ENCODE measurements around the gene GAL3ST3. TPM values are rescaled to one million over a fixed set of nuclear protein-coding genes. Genes with fewer than 3 reads are reported as not detected.
A peak's percentile ranks its signal among the peaks of the same experiment; 100 is the strongest.
"Not testable (repeated sequence)": the region's sequence is repeated elsewhere in the genome, so short reads cannot be mapped to it uniquely, and the experiment has no call there.

The GAL3ST3 gene
- total and polyA plus RNA-seq, 11 donors = 0.08 to 4.9 (median 2.1) TPM

DNA sequence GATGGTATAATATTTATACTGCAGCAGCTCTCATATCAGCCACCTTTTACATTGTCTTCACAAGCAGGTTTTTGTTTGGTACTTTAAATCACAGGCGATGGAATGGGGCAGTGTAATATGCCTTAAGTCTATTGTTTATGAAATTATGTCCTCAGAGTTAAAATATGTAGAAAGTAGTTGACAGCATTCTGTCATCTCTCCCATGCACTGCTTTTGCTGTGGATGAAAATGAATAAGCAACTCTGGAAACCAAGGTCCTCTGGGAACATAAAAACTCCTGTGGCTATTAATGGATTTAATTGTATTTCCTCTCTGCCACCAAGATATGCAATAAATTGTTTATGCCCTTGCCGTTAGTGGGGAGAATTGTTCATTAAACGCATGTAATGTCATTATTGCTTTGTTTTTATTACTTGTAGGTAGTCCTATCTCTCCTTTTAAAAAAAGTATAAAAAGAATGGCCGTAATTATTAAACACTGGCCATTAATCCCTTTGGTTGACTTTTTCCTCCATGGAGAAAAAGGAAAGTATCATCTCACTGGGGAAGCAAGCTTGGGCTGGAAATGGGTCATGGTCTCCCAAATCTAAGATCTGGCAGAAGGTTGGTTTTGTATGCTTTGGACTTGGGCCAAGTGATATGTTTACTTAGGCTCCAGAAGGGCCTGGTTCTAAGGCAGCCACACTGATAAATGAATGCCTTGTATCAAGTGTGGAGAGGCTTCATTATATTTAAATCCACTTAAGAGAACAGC lies 34.2 kb upstream of the GAL3ST3 start:
- Histone ChIP-seq H3K4me3 (no peak overlapping the region), H3K9me3 (no peaks in the 10 kb centered on the region), H3K27me3 (no peaks in the 10 kb centered on the region), H3K4me1 (peaks cover 0 to 74% (median 46%) of the 10 kb centered on the region in 12 donors), H3K27ac (peak overlapping the region in 7 of 12 donors; percentile 11 to 81 (median 40)), H3K36me3 (peaks cover 0 to 4% (median 0%) of the 10 kb centered on the region in 9 donors)
- TF ChIP-seq, protein P1, sequence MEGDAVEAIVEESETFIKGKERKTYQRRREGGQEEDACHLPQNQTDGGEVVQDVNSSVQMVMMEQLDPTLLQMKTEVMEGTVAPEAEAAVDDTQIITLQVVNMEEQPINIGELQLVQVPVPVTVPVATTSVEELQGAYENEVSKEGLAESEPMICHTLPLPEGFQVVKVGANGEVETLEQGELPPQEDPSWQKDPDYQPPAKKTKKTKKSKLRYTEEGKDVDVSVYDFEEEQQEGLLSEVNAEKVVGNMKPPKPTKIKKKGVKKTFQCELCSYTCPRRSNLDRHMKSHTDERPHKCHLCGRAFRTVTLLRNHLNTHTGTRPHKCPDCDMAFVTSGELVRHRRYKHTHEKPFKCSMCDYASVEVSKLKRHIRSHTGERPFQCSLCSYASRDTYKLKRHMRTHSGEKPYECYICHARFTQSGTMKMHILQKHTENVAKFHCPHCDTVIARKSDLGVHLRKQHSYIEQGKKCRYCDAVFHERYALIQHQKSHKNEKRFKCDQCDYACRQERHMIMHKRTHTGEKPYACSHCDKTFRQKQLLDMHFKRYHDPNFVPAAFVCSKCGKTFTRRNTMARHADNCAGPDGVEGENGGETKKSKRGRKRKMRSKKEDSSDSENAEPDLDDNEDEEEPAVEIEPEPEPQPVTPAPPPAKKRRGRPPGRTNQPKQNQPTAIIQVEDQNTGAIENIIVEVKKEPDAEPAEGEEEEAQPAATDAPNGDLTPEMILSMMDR (IDR thresholded peaks at IDR 0.05) = no peak
- no peak for TF ChIP-seq POLR2A (IDR thresholded peaks at IDR 0.05)
- ATAC-seq (no peak), DNase-seq (no peak)
- intact Hi-C loops (cut with DNase I) = loop anchor here in 1 of 10 donors (5.0 kb wide), 1 partner anchor 44 kb away; no protein-coding TSS in a partner anchor
- WGBS, 4 donors = 34 to 42% (median 41%) methylated on average over 4 of the region's 4 CpGs

DNA sequence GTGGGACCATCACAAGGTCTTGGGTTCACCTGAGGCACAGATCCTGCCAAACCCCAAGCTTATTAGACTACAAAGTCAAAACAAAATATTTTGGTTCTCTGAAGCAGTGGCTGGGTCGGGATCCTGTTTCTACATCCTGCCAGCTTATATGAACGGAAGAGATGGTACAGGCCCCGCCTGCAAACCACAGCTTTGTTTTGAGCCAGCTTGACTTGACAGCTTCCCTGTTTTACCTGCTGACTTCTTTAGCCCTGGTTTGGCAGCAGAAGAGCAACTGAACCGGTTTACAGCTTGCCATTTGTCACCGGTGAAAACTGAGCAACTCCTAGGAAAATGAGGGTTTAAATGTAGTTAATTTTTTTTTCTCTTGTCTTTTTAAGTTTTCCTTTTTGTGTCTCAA lies 32.5 kb upstream of the GAL3ST3 start:
- peak in 4 of 5 donors; percentile 40 to 63 (median 46) for DNase-seq
- intact Hi-C loops (cut with DNase I) = loop anchor here in 1 of 10 donors (5.0 kb wide), 1 partner anchor 46 kb away; no protein-coding TSS in a partner anchor
- H3K27me3 ChIP-seq = no peaks in the 10 kb centered on the region
- H3K4me1 ChIP-seq = peaks cover 0 to 71% (median 51%) of the 10 kb centered on the region in 12 donors
- H3K4me3 ChIP-seq = peak overlapping the region in 1 of 12 donors; percentile 30
- H3K9me3 ChIP-seq = no peaks in the 10 kb centered on the region
- peaks cover 0 to 15% (median 0%) of the 10 kb centered on the region in 9 donors for H3K36me3 ChIP-seq
- H3K27ac ChIP-seq = peak overlapping the region in 5 of 12 donors; percentile 10 to 81 (median 16)
- peak in 2 of 4 donors; percentile 63 for ATAC-seq
- 47 to 52% (median 48%) methylated on average over 5 of the region's 5 CpGs for whole genome bisulfite sequencing, 4 donors
- TF ChIP-seq, protein P1 (IDR thresholded peaks at IDR 0.05) = no peak
- TF ChIP-seq POLR2A (IDR thresholded peaks at IDR 0.05) = no peak

DNA sequence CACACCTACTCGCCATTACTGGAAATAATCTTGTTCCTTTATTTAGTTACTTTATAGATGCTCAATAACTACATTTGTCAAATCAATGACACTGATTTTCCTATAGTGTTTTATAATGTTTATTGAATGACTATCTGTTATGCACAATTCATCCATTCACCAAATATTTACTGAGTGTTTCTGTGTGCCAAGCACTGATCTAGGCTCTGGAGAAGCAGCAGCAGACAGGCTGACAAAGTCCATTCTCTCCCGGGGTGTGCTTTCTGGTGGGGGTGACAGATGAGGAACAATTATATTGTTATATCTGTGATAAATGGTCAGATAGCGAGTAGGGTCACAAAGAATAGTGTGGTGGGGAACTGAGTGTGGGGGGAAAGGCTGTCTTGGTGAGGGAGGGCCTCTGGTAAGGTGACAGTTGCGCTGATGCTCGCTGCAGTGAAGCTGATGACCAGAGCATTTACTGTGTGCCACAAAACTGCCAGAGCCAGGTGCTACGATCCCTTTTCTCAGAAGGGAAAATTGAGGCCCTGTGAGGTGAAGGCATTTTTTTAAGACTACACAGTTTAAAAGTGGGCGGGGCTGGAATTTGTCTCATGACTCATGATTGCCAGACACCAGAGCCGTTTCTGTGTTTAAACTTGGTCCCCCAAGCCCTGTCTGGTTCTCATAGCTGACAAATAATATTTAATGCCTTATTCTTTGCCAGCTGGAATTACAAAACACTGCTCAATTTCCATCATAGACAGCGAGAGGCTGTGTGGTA lies 31.3 kb upstream of the GAL3ST3 start:
- no peak for TF ChIP-seq POLR2A (IDR thresholded peaks at IDR 0.05)
- TF ChIP-seq, protein P1 (IDR thresholded peaks at IDR 0.05) = no peak
- H3K4me1 ChIP-seq = peaks cover 0 to 69% (median 48%) of the 10 kb centered on the region in 12 donors
- 75 to 85% (median 80%) methylated on average over 9 of the region's 9 CpGs for WGBS, 4 donors
- no peaks in the 10 kb centered on the region for H3K9me3 ChIP-seq
- peaks cover 0 to 25% (median 0%) of the 10 kb centered on the region in 9 donors for H3K36me3 ChIP-seq
- DNase-seq (peak in 3 of 5 donors; percentile 34 to 64 (median 43)), ATAC-seq (peak in 3 of 4 donors; percentile 39 to 71 (median 48))
- H3K27me3 ChIP-seq = no peaks in the 10 kb centered on the region
- intact Hi-C loops (cut with DNase I) = loop anchor here in 1 of 10 donors (5.0 kb wide), 1 partner anchor 47 kb away; no protein-coding TSS in a partner anchor
- peak overlapping the region in 1 of 12 donors; percentile 30 for H3K4me3 ChIP-seq
- peak overlapping the region in 5 of 12 donors; percentile 16 to 81 (median 17) for H3K27ac ChIP-seq

DNA sequence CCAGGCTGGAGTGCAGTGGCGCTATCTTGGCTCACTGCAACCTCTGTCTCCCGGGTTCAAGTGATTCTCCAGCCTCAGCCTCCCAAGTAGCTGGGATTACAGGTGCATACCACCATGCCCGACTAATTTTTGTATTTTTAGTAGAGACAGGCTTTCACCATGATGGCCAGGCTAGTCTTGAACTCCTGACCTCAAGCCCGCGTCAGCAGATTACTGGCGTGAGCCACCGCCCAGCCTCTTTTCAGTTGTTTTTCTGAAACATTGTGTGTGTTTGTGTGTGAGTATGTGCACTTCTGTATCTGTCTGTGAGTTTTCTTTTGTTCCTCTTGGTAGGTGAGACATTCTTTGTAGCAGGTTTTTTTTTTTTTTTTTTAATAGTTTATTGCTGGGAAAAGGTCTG lies 30.0 kb upstream of the GAL3ST3 start:
- not testable (repeated sequence) for ATAC-seq, H3K9me3 ChIP-seq, DNase-seq, H3K4me3 ChIP-seq, H3K27me3 ChIP-seq, H3K27ac ChIP-seq
- WGBS, 4 donors = 87 to 91% (median 89%) methylated on average over 7 of the region's 7 CpGs
- Histone ChIP-seq H3K36me3 (peaks cover 0 to 38% (median 11%) of the 10 kb centered on the region in 9 donors), H3K4me1 (peaks cover 0 to 56% (median 39%) of the 10 kb centered on the region in 12 donors)
- intact Hi-C loops (cut with DNase I) = loop anchor here in 3 of 10 donors (10.0 kb wide), 2 partner anchors 46 to 56 kb away; no protein-coding TSS in a partner anchor

Data from heart left ventricle (tissue), 16 donors.